NT2/D1 (cell line): ENCODE results near the gene KIF13A.

Source experiments
- SUZ12 ChIP-seq: IDR thresholded peaks from 2 replicates; pipeline ENCODE4 v1.6.1; 2011; ENCODE audit not compliant: insufficient read length, insufficient read depth; ENCODE audit errors: extremely low read depth
- YY1 ChIP-seq: IDR thresholded peaks from 2 replicates; pipeline ENCODE4 v1.6.1; 2011; ENCODE audit not compliant: insufficient read length, insufficient read depth

DNA sequence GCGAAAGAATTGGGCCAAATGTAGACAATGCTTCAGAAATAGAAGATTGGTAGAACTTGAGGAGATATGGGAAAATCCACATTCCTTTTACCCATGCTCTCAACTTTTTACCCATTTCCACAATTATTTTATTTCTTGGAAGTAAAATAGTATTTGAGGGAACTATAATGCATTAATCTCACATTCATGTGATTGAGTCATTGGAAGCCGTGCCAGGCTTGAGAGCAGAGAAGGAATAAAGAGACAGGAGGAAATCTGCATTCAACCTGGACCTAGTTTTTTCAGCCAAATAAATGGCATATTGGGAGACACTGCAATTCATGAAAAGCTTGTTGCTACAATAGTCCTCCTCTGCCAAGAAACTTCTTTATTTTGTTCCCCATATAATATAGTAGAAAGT is 278.0 kb downstream of the KIF13A start:
- TF ChIP-seq SUZ12 (no peak), YY1 (no peak)
